ENCODE data around the gene PROB1. TPM values are rescaled to one million over a fixed set of nuclear protein-coding genes. Genes with fewer than 3 reads are reported as not detected.

Gene PROB1
- total RNA-seq, 1 experiment from 2014 or later: 3.4 TPM

DNA sequence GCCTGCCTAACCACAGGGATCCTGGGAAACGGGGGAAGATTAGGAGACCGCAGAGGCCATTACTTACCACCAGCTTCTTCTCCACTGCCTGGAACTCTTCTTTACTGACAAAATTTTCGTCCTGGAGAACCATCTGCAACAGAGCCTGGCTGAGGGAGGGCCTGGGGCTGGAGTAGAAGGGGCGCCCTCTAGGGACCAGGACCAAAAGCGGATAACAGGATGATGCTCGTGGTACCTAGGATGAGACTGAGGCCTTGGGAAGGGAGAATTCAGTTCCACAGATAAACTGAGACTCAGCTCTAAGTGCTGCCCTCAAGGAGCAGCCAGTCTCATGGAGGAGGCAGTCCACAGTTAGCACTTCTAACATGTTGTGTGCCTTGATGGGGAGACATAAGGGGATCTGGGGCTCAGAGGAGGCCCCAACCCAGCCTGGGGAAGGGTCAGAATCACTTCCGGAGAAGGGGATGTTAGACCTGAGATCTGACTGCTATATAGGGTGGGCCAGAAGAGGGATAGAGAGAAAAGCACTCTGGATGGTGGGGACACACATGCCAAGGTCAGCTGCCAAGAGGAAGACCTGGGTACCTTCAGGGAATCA, 7.8 kb upstream of the PROB1 start:
- H2BK12ac ChIP-seq (ENCODE audit: insufficient read length, low read depth, low read length): no peak overlapping the region
- Mint-ChIP-seq H3K4me1 (peaks cover 16 to 20% of the 10 kb centered on the region in 2 experiments), H3K9me3 (no peaks in the 10 kb centered on the region), H3K27ac (no peak overlapping the region), H3K36me3 (ENCODE audit: insufficient read depth in 1 of 3, low read depth in 3 of 3) (peaks cover 4 to 20% (median 16%) of the 10 kb centered on the region in 3 experiments), H3K4me3 (peak overlapping the region; percentile 91 to 94), H3K27me3 (ENCODE audit: low read depth) (no peaks in the 10 kb centered on the region)
- H2BK20ac ChIP-seq (ENCODE audit: low read depth, low read length, poor library complexity, severe bottlenecking): no peak overlapping the region
- no peak overlapping the region for H3K56ac ChIP-seq (ENCODE audit: insufficient read length, low read depth, low read length)
- no peak overlapping the region for H3K14ac ChIP-seq (ENCODE audit: insufficient read depth, low read length)
- H2BK5ac ChIP-seq (ENCODE audit: insufficient read length, low read length): no peak overlapping the region
- H3K79me1 ChIP-seq (ENCODE audit: insufficient read depth, low read depth, low read length, poor library complexity, severe bottlenecking): no peaks in the 10 kb centered on the region
- DNase-seq: peak; percentile 68
- no peak overlapping the region for H2BK15ac ChIP-seq (ENCODE audit: low read depth, low read length)
- no peaks in the 10 kb centered on the region for H3K23me2 ChIP-seq (ENCODE audit: insufficient read length, low read depth, low read length, poor library complexity, severe bottlenecking)
- H2BK120ac ChIP-seq (ENCODE audit: low read depth, low read length, poor library complexity, severe bottlenecking): no peak overlapping the region
- no peak overlapping the region for H3T11ph ChIP-seq (ENCODE audit: low read length)
- no peak overlapping the region for H3K4ac ChIP-seq (ENCODE audit: low read depth, low read length)
- no peak overlapping the region for H4K5ac ChIP-seq (ENCODE audit: insufficient read length, low read depth, low read length)
- H4K8ac ChIP-seq (replicated peaks; ENCODE audit: insufficient read length, low read depth, low read length): no peak overlapping the region
- H3K23ac ChIP-seq (ENCODE audit: insufficient read length, low read depth, low read length): no peak overlapping the region
- H3K9me3 ChIP-seq (ENCODE audit: control insufficient read depth, low read depth, low read length): no peaks in the 10 kb centered on the region
- no peak overlapping the region for H2AK5ac ChIP-seq (ENCODE audit: insufficient read length, low read length)
- no peak overlapping the region for H3K9ac ChIP-seq (ENCODE audit: extremely low read depth, insufficient read length, low read length)
- no peaks in the 10 kb centered on the region for H3K27me3 ChIP-seq (ENCODE audit: insufficient read depth, low read length)
- no peak overlapping the region for H3K4me2 ChIP-seq (ENCODE audit: insufficient read depth, insufficient read length, low read length)
- no peak overlapping the region for H2AFZ ChIP-seq (ENCODE audit: low read length)
- no CpG with 5 or more reads among the region's 7 CpGs for WGBS (ENCODE audit: extremely low coverage, insufficient read length, low lambda C conversion rate)
- no peak overlapping the region for H3K27ac ChIP-seq (ENCODE audit: insufficient read length, low read depth, low read length)
- no peaks in the 10 kb centered on the region for H4K20me1 ChIP-seq (ENCODE audit: control insufficient read depth, insufficient read depth, insufficient read length)
- H3K4me1 ChIP-seq (ENCODE audit: insufficient read depth, low read length): peaks cover 2% of the 10 kb centered on the region; the same call in 1 of the 2 replicates
- TF ChIP-seq CTCF (conservative IDR thresholded peaks at IDR 0.05): peak; percentile 82
- no peaks in the 10 kb centered on the region for H3K79me2 ChIP-seq (ENCODE audit: insufficient read depth, low read length)
- no peak overlapping the region for H4K91ac ChIP-seq (ENCODE audit: insufficient read length, low read depth, low read length)
- H3K18ac ChIP-seq (ENCODE audit: insufficient read length, low read depth, low read length): no peak overlapping the region
